ENCODE measurements around the gene STX17. TPM values are rescaled to one million over a fixed set of nuclear protein-coding genes. Genes with fewer than 3 reads are reported as not detected.

STX17 gene
- total RNA-seq, 1 donor from 2014 or later: 42.4 TPM

DNA sequence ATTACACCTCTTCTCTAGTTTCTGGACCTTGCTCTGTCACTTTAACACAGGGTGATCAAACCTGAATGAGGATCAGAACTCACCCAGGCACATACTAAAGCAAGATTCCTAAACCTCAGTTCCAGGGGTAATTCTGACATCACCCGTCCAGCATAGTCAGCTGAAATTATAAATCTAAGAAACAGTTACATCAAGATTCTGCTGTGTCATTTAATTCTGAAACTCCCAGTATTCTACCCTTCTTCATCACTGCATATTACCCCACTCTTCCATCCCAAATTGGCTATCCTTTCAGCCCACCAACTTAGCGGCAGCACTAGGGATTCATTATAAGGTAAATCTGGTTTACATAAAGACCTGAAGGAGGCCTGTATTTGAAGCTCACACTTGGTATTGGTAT is 64.0 kb downstream of the STX17 start:
- DNase-seq (ENCODE audit: low spot score, unreplicated experiment): no peak
- H3K27ac Mint-ChIP-seq: no peak overlapping the region
- H3K4me1 Mint-ChIP-seq (ENCODE audit: low read depth): peaks cover 14% of the 10 kb centered on the region
- H3K27me3 Mint-ChIP-seq: no peaks in the 10 kb centered on the region
- H3K36me3 Mint-ChIP-seq (ENCODE audit: insufficient read depth): peaks cover 12% of the 10 kb centered on the region
- TF ChIP-seq, protein P1, sequence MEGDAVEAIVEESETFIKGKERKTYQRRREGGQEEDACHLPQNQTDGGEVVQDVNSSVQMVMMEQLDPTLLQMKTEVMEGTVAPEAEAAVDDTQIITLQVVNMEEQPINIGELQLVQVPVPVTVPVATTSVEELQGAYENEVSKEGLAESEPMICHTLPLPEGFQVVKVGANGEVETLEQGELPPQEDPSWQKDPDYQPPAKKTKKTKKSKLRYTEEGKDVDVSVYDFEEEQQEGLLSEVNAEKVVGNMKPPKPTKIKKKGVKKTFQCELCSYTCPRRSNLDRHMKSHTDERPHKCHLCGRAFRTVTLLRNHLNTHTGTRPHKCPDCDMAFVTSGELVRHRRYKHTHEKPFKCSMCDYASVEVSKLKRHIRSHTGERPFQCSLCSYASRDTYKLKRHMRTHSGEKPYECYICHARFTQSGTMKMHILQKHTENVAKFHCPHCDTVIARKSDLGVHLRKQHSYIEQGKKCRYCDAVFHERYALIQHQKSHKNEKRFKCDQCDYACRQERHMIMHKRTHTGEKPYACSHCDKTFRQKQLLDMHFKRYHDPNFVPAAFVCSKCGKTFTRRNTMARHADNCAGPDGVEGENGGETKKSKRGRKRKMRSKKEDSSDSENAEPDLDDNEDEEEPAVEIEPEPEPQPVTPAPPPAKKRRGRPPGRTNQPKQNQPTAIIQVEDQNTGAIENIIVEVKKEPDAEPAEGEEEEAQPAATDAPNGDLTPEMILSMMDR (IDR thresholded peaks at IDR 0.05; ENCODE audit: unreplicated experiment): no peak
- H3K9me3 Mint-ChIP-seq (ENCODE audit: low read depth): no peaks in the 10 kb centered on the region
- no peak overlapping the region for H3K4me3 Mint-ChIP-seq (ENCODE audit: low read depth)

DNA sequence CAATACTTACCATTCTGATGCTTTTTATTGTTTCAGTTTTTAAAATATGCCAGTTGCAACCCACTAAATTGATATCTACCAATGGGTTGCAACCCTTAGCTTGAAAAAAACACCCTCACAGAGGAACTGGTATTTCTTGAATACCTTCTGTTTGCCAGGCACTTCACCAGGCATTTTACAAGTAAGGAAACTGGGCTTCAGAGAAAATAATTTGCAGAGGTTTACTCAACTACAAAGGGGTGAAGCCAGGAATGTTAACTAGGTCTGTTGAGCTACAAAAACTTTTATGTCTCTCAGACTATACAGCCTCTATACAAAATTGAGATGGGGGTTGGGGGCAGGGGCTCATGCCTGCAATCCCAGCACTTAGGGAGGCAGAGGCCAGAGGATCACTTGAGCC is 65.0 kb downstream of the STX17 start:
- peaks cover 12% of the 10 kb centered on the region for H3K36me3 Mint-ChIP-seq (ENCODE audit: insufficient read depth)
- H3K9me3 Mint-ChIP-seq (ENCODE audit: low read depth): no peaks in the 10 kb centered on the region
- H3K4me3 Mint-ChIP-seq (ENCODE audit: low read depth): no peak overlapping the region
- TF ChIP-seq, protein P1 (IDR thresholded peaks at IDR 0.05; ENCODE audit: unreplicated experiment): no peak
- no peaks in the 10 kb centered on the region for H3K27me3 Mint-ChIP-seq
- H3K27ac Mint-ChIP-seq: no peak overlapping the region
- no peak for DNase-seq (ENCODE audit: low spot score, unreplicated experiment)
- peaks cover 14% of the 10 kb centered on the region for H3K4me1 Mint-ChIP-seq (ENCODE audit: low read depth)

DNA sequence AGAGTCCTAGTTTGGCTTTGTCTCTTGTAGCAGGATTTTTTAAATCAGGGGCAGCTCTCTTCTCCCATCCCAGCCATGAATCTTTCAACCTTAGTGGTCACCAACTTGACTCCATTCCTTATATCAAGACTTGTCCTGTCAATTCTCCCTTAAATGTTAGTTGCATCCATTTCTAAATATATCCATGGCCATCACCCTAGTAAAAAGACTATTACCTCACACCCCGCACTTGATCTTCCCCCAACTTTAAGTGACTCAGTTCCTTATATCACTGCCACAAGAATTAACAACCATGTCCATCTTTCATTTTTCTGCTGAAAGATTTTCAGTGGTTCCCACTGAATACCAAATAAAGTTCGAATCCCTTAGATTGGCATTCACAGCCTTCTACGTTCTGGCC is 67.0 kb downstream of the STX17 start:
- Mint-ChIP-seq H3K27me3 (no peaks in the 10 kb centered on the region), H3K36me3 (ENCODE audit: insufficient read depth) (peaks cover 10% of the 10 kb centered on the region), H3K27ac (no peak overlapping the region), H3K4me3 (ENCODE audit: low read depth) (no peak overlapping the region), H3K4me1 (ENCODE audit: low read depth) (peaks cover 9% of the 10 kb centered on the region), H3K9me3 (ENCODE audit: low read depth) (no peaks in the 10 kb centered on the region)
- TF ChIP-seq, protein P1 (IDR thresholded peaks at IDR 0.05; ENCODE audit: unreplicated experiment): no peak
- no peak for DNase-seq (ENCODE audit: low spot score, unreplicated experiment)

DNA sequence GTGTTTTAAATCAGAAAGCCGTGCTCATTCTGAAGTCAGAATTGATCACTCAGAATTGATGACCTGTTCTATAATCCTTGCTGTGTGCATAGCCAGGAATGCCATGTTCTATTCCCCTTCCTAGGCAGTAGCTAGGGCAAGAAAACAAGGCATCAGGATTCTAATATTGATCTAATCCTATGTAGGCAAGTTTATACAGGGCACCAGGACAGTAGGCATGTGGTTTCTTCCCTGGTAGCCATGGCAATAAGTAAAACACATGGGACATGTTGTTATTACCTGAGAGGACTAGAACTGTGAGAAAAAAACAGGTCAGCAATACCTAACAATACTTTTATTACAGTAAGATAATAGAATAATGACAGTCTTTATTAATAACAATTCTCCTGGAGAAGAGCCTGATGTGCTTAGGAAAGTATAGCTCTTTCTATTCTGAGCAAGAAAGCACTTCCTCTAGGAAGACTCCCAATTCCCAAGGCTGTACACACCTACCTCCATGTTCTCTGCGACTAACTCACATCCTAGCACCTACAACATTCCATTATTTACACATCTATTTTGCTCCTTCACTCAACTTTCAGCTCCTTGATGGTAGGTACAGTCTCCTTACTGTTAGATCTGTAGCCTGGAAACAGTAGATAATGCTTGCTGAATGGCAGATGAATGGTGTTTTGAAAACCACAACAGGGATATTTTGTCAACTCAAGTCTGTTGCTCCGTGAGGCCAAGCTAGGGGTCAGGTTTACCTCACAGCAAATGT is 70.8 kb downstream of the STX17 start:
- Mint-ChIP-seq H3K4me3 (ENCODE audit: low read depth) (no peak overlapping the region), H3K4me1 (ENCODE audit: low read depth) (peaks cover 9% of the 10 kb centered on the region), H3K9me3 (ENCODE audit: low read depth) (no peaks in the 10 kb centered on the region), H3K36me3 (ENCODE audit: insufficient read depth) (peaks cover 2% of the 10 kb centered on the region), H3K27ac (peak overlapping the region; percentile 3), H3K27me3 (no peaks in the 10 kb centered on the region)
- DNase-seq (ENCODE audit: low spot score, unreplicated experiment): no peak
- TF ChIP-seq, protein P1 (IDR thresholded peaks at IDR 0.05; ENCODE audit: unreplicated experiment): no peak

DNA sequence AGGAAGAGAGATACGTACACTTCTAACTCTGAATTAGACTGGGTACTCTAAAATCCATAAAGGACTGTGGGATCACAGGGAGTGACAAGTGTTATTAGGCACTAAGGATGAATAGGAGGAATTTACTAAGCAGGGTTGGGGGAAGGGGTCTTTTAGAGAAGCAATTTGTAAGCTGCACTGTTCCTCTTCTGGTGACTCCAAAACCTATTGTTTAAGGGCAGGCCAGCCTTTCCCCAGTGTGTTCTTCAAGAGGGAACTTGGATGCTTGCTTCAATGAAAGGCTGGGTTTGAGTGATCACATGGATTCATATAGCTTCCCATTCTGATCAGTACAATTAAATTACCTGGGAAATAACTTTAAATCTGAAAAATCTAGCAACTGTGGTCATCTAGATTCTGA is 71.8 kb downstream of the STX17 start:
- Mint-ChIP-seq H3K36me3 (ENCODE audit: insufficient read depth) (peaks cover 6% of the 10 kb centered on the region), H3K4me3 (ENCODE audit: low read depth) (no peak overlapping the region), H3K9me3 (ENCODE audit: low read depth) (no peaks in the 10 kb centered on the region), H3K27me3 (no peaks in the 10 kb centered on the region), H3K27ac (no peak overlapping the region), H3K4me1 (ENCODE audit: low read depth) (peaks cover 9% of the 10 kb centered on the region)
- DNase-seq (ENCODE audit: low spot score, unreplicated experiment): no peak
- TF ChIP-seq, protein P1 (IDR thresholded peaks at IDR 0.05; ENCODE audit: unreplicated experiment): no peak
